T-helper 2 cell treated with Interferon-gamma antibody and Interleukin-4, amounts not matched to agents 5 μg/mL and 100 μg/mL, for 36 hours (primary cell): ENCODE data around the gene ZNF143.
"Not testable (repeated sequence)": the region's sequence is repeated elsewhere in the genome, so short reads cannot be mapped to it uniquely, and the experiment has no call there.

Experiments used
- DNase-seq: peaks from one replicate; pipeline ENCODE4 v3.0.0; 2021; ENCODE audit warnings: low spot score
- H3K27ac Mint-ChIP-seq: one replicate; pipeline ENCODE4 v1.8.0; 2021; ENCODE audit warnings: mild to moderate bottlenecking, mixed read lengths
- H3K27me3 Mint-ChIP-seq: one replicate; pipeline ENCODE4 v1.8.0; 2021; ENCODE audit warnings: low read depth, mixed read lengths
- H3K36me3 Mint-ChIP-seq: one replicate; pipeline ENCODE4 v1.8.0; 2021; ENCODE audit warnings: low read depth, mixed read lengths
- H3K4me1 Mint-ChIP-seq: one replicate; pipeline ENCODE4 v1.8.0; 2021; ENCODE audit warnings: low read depth, mixed read lengths
- H3K4me3 Mint-ChIP-seq: one replicate; pipeline ENCODE4 v1.8.0; 2022; ENCODE audit warnings: mild to moderate bottlenecking, moderate library complexity, mixed read lengths
- H3K9me3 Mint-ChIP-seq: one replicate; pipeline ENCODE4 v1.8.0; 2021; ENCODE audit warnings: mixed read lengths

Gene ZNF143

GRCh38 chr11:9460322-9461062 is at the start of gene ZNF143:
Gene ZNF143, plus strand, starts transcription at chr11:9461012. Its CDS starts 10,297 bp downstream, at chr11:9471309.
- Mint-ChIP-seq H3K36me3 (peaks cover 16% of the 10 kb centered on the region), H3K4me1 (peaks cover 24% of the 10 kb centered on the region), H3K9me3 (no peaks in the 10 kb centered on the region), H3K27me3 (no peaks in the 10 kb centered on the region), H3K4me3 (peak within 1 kb of the TSS; percentile 94), H3K27ac (peak within 1 kb of the TSS; percentile 96)
- DNase-seq, result peak; percentile 100

- DNase-seq, result no peak
- Mint-ChIP-seq H3K27me3 (no peaks in the 10 kb centered on the region), H3K36me3 (peaks cover 59% of the 10 kb centered on the region), H3K4me1 (no peaks in the 10 kb centered on the region), H3K9me3 (no peaks in the 10 kb centered on the region), H3K27ac (no peak overlapping the region), H3K4me3 (no peak overlapping the region)
Measured at GRCh38 chr11:9428706-9429105, 32.1 kb upstream of the ZNF143 start.

DNA sequence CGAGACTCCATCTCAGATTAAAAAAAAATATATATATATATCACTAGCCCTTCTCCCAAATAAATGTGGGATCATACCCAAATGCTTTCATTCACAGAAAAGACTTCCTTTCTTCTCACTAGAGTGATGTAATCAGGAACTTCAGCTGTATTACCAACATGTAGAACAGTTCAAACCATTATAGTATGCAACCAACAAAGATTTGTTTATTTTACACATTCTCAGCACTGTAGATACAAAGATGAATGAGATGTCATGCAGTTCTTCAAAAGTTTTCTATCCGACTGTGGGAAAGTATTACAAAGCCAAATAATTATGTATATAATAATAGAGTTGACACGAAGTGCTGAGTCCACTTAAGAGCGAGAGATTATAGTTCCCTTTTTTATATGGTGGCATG is 22.2 kb upstream of the ZNF143 start:
- peaks cover 58% of the 10 kb centered on the region for H3K36me3 Mint-ChIP-seq
- H3K4me3 Mint-ChIP-seq, result no peak overlapping the region
- no peak overlapping the region for H3K27ac Mint-ChIP-seq
- H3K27me3 Mint-ChIP-seq, result no peaks in the 10 kb centered on the region
- H3K9me3 Mint-ChIP-seq, result no peaks in the 10 kb centered on the region
- no peaks in the 10 kb centered on the region for H3K4me1 Mint-ChIP-seq
- DNase-seq, result no peak

DNA sequence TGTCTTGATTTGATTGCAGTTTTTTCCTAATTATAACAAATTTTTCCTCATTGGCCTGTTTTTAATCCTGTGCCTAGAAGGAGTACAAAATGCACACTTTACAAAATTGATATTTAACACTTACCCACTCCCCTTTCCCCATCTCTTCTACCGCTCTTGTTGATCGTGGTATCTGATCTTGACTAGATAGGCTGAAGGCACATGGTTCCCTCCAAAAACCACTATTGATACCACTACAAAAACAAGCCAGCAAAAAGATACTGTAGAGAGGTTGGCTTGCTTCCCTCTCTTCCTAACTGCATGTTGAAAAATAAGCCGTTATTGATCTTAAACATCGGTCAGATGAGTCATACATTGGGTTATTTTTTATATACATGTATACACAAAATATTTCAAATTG is 14.6 kb upstream of the ZNF143 start:
- Mint-ChIP-seq H3K9me3 (no peaks in the 10 kb centered on the region), H3K27me3 (no peaks in the 10 kb centered on the region), H3K4me3 (peak overlapping the region; percentile 34), H3K27ac (peak overlapping the region; percentile 57), H3K36me3 (peaks cover 49% of the 10 kb centered on the region), H3K4me1 (peaks cover 7% of the 10 kb centered on the region)
- DNase-seq, result no peak

GRCh38 chr11:9448576-9449352 is 12.0 kb upstream of the ZNF143 start:
- H3K27ac Mint-ChIP-seq, result no peak overlapping the region
- DNase-seq, result no peak
- peaks cover 10% of the 10 kb centered on the region for H3K9me3 Mint-ChIP-seq
- peaks cover 42% of the 10 kb centered on the region for H3K36me3 Mint-ChIP-seq
- H3K4me1 Mint-ChIP-seq, result peaks cover 7% of the 10 kb centered on the region
- H3K4me3 Mint-ChIP-seq, result no peak overlapping the region
- no peaks in the 10 kb centered on the region for H3K27me3 Mint-ChIP-seq

DNA sequence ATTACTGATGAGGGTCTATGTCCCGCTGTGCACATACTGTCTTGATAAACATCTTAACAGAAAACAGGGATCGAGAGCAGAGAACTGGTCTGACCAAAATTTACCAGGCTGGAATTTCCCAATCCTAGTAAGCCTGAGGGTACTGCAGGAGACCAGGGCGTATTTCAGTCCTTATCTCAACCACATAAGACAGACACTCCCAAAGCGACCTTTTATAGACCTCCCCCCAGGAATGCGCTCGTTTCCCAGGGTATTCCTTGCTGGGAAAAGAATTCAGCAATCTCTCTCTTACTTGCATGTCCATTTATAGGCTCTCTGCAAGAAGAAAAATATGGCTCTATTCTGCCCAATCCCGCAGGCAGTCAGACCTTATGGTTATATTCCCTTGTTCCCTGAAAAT is 8.8 kb upstream of the ZNF143 start:
- not testable (repeated sequence) for DNase-seq, H3K9me3 Mint-ChIP-seq, H3K4me3 Mint-ChIP-seq, H3K27ac Mint-ChIP-seq, H3K27me3 Mint-ChIP-seq, H3K4me1 Mint-ChIP-seq
- peaks cover 27% of the 10 kb centered on the region for H3K36me3 Mint-ChIP-seq

- no peaks in the 10 kb centered on the region for H3K27me3 Mint-ChIP-seq
- no peak for DNase-seq
- H3K4me1 Mint-ChIP-seq, result peaks cover 4% of the 10 kb centered on the region
- H3K36me3 Mint-ChIP-seq, result peaks cover 17% of the 10 kb centered on the region
- no peak overlapping the region for H3K4me3 Mint-ChIP-seq
- peaks cover 10% of the 10 kb centered on the region for H3K9me3 Mint-ChIP-seq
- no peak overlapping the region for H3K27ac Mint-ChIP-seq
Measured at GRCh38 chr11:9455722-9456121, 5.1 kb upstream of the ZNF143 start.

GRCh38 chr11:9459667-9460321 is 1.0 kb upstream of the ZNF143 start:
- no peaks in the 10 kb centered on the region for H3K9me3 Mint-ChIP-seq
- peak; percentile 42 for DNase-seq

DNA sequence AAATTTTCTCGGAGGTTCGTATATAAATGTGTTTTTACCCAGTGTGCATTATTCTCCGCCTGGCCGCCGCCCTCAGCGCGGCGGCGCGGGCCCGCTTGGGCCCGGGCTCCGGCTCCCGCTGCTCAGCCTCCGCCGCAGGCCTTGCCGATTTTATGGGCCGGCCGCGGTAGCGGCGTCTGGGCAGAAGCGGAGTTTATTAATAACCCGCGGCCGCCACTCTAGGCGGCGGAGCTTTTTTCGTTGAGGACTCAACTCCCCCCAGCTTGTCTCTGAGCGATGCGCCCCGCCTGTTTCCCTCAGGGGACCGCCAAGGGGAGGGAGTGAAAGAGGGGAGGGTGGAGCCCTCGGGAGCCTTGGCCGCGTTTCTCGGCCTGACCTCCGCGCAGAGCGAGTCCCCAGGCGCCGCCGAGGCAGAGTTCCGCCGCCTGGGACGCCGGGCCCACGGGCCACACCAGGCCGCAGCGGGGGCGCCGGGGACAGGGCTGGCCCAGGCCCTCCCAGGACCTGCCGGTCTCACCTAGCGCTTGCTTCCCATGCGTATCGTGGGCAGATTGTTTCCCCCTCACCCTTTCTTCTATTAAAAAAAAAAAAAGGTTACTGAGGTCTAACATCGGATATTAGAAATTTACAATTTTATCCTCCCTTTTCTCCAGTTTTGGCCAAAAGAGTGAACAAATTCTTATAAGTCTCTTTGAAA is 399 bp downstream of the ZNF143 start:
- Mint-ChIP-seq H3K4me3 (peak overlapping the region; percentile 94), H3K27ac (peak overlapping the region; percentile 96), H3K36me3 (peaks cover 16% of the 10 kb centered on the region), H3K27me3 (no peaks in the 10 kb centered on the region), H3K4me1 (peaks cover 24% of the 10 kb centered on the region), H3K9me3 (no peaks in the 10 kb centered on the region)
- peak; percentile 75 for DNase-seq

More at GRCh38 chr11:9459667-9460321, 1.0 kb upstream of the ZNF143 start:
- Mint-ChIP-seq H3K4me1 (peaks cover 24% of the 10 kb centered on the region), H3K36me3 (peaks cover 16% of the 10 kb centered on the region), H3K27me3 (no peaks in the 10 kb centered on the region), H3K27ac (peak overlapping the region; percentile 96), H3K4me3 (peak overlapping the region; percentile 94)

DNA sequence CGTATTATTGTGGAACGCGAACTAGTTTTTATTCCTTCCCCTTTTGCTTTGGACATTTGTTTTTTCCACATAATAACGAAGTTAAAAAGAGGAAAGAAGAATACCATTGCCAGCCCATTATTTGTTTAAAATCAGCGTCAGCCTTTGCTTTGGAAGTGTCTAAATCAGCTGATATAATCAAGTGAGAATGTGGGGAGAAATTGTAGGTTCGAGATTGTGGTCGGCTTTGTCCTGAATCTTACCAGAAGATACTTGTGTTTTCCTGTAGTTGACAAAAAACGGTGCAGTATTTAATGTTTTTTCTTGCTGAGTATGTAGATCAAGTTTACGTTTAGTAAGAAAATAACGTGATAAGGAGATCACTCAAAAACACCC is 935 bp downstream of the ZNF143 start:
- peaks cover 24% of the 10 kb centered on the region for H3K4me1 Mint-ChIP-seq
- H3K27ac Mint-ChIP-seq, result peak overlapping the region; percentile 93
- H3K27me3 Mint-ChIP-seq, result no peaks in the 10 kb centered on the region
- no peaks in the 10 kb centered on the region for H3K9me3 Mint-ChIP-seq
- no peak for DNase-seq
- H3K4me3 Mint-ChIP-seq, result peak overlapping the region; percentile 91
- peaks cover 18% of the 10 kb centered on the region for H3K36me3 Mint-ChIP-seq

GRCh38 chr11:9462172-9462799 is 1.5 kb downstream of the ZNF143 start:
- DNase-seq, result no peak
- Mint-ChIP-seq H3K27ac (peak overlapping the region; percentile 93), H3K4me3 (peak overlapping the region; percentile 91), H3K36me3 (peaks cover 18% of the 10 kb centered on the region), H3K27me3 (no peaks in the 10 kb centered on the region), H3K4me1 (peaks cover 24% of the 10 kb centered on the region), H3K9me3 (no peaks in the 10 kb centered on the region)

- no peak for DNase-seq
- no peaks in the 10 kb centered on the region for H3K9me3 Mint-ChIP-seq
- H3K36me3 Mint-ChIP-seq, result peaks cover 21% of the 10 kb centered on the region
- no peaks in the 10 kb centered on the region for H3K27me3 Mint-ChIP-seq
- H3K4me1 Mint-ChIP-seq, result peaks cover 26% of the 10 kb centered on the region
- H3K27ac Mint-ChIP-seq, result peak overlapping the region; percentile 88
- peak overlapping the region; percentile 91 for H3K4me3 Mint-ChIP-seq
Measured at GRCh38 chr11:9462806-9463537, 2.2 kb downstream of the ZNF143 start.

DNA sequence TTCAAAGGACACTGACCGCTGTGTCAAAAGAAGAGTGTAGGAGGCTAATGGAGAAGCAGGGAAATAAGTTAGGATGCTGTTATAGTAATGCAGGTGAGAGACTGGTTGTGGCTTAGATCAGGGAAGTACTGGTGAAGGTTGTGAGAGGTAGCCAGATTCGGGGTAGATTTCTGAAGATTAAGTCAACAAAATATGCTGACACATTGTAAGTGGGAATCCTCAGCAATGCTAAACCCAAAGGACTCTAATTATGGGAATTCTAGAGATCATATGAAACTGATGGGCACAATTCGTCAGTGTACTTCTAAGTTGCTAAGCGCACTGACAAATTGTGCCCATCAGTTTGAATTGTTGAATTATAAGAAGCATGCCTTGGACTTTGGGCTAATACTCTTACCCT is 10.0 kb downstream of the ZNF143 start:
- Mint-ChIP-seq H3K27me3 (no peaks in the 10 kb centered on the region), H3K4me1 (peaks cover 12% of the 10 kb centered on the region), H3K9me3 (no peaks in the 10 kb centered on the region), H3K4me3 (no peak overlapping the region), H3K27ac (no peak overlapping the region), H3K36me3 (peaks cover 36% of the 10 kb centered on the region)
- DNase-seq, result no peak
